Fibroblast of upper back skin (primary cell): ENCODE data around the gene MAGI3.
"Not testable (repeated sequence)": the region's sequence is repeated elsewhere in the genome, so short reads cannot be mapped to it uniquely, and the experiment has no call there.

Experiments used
- DNase-seq: peaks from one replicate; pipeline ENCODE4 v3.0.0-alpha.2; 2013

The MAGI3 gene

GRCh38 chr1:113519556-113519955, 129.2 kb downstream of the MAGI3 start:
- DNase-seq, result peak; percentile 55

- DNase-seq, result peak; percentile 19
Observed at GRCh38 chr1:113530021-113530420, 139.7 kb downstream of the MAGI3 start.

DNA sequence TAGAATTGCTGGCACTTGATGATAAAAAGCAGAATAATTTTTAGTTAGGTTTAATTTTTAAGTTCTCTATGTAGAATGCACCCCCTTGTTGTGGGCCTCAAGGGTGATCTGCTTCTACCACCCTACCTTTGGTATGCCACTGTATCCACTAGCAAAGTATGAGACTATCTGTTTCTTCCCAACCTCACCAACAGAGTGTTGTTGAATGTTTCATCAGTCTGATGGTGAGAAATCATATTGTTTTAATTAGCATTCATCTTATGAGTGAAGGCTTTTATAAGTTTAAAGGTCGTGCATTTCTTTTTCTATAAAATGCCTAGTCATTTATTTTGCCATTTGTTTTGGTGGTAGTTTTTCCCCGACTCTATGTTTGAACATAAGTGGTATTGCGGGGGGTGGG, 141.0 kb downstream of the MAGI3 start:
- peak; percentile 65 for DNase-seq

- no peak for DNase-seq
Observed at GRCh38 chr1:113533061-113533460, 142.7 kb downstream of the MAGI3 start.

DNA sequence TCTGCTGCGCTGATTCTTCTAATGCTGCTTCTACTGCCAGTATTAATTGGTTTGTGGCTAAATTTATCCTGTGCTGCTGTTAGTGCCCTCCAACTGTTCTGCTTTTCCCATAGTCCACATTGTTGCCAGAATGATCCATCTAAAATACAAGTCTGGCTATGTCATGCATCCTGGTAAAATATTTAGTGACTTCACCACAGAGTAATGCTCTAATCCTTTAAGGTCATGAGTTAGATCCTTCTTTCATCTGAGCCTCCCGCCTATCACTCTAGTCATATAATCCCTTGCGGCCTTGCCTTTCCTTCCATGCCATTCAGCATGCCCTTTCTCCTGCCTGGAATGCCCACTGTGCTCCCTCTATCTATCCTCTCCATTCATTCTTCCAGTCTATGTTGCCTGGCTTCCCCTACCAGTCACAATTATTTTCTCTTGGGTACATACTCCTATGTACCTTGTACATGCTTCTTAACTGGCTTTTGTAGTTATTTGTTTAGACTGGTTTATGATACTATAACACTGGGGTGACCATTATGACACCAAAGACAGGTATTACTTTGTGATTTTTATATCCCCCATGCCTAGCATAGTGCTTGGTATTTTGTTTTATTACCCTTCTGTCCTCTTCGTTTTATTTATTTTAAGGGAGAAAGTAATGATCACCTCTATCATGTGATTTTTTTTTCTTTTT, 144.0 kb downstream of the MAGI3 start:
- DNase-seq, result peak; percentile 90

DNA sequence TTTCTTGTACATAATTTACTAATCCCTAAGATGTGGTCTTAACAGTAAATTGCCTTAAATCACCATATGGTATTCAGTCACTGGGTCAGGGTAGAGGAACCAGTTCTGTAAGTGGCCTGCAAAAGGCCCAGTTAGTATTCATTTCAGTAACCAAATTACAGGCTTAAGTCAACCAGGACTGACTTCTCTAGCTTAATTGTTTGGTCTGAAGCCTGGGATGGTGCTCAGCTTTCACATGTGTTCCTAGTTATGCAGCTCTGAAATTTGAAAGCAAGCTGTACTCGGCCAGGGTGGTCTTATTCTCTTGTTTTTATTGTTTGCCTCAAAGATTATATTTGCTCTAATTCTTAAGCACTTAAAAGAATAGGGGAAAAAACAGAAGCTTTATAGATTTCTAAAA, 144.6 kb downstream of the MAGI3 start:
- DNase-seq, result peak; percentile 69

DNA sequence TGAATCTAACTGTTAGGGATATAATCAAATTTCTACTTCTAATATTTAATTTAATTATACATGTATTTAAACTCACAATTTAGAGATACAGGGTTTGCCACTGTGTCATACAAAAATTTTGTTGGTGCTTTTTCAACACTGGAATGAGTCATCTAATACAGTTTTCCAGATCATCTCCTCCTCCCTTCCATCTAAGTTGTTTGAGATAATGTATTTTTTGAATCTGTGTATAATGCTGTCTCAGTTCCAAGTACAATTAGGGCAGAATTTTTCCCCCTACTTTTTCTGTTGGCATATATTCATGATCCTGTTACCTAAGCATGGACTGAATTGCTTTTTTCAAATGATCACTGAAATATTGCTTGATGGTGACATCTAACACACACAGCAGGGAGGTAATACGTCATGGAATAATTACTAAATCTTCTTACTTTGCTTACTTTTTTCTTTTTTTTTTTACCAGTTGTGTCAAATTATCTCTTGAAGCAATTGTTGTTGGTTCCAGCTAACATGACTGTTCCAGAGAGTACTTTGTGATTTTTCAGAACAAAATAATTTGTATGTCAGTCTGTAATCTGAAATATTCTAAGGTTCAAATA, 146.0 kb downstream of the MAGI3 start:
- peak; percentile 53 for DNase-seq

DNA sequence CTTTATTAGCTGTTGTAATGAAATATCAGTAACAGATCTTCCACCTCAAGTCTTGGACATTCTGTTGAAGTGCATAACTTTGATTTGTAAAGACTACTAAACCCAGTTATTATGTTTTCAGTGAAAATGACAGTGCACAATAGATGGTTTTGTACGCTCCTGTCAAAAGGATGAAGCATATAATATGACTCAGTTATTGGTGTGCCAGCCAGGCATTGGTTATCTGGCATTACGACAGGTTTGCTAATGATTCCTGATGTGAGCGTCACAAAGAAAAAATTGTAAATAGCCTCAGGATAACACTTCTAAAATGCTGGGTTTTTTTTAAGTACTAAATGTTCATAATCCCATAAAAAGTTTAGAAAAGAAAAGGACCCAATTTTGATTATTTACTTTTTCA, 147.9 kb downstream of the MAGI3 start:
- DNase-seq, result no peak

DNA sequence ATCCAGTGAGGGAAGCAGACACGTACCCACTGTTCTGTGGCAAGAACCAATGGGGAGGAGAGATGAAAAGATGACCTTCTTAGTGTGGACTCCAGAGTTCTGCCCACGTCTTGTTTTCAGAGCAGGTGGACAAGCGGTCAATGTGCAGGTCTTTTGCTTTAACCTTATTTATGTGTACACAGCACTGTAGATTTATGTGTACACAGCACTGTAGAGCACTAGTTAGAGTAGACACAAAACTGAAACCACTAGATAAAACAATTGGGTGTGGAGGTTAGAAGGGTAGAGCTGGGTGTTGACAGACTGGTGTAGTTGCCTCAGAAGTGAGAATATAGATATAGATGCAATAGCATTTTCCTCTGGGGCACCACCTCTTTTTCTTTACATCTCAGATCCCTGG, 150.0 kb downstream of the MAGI3 start:
- DNase-seq, result no peak

DNA sequence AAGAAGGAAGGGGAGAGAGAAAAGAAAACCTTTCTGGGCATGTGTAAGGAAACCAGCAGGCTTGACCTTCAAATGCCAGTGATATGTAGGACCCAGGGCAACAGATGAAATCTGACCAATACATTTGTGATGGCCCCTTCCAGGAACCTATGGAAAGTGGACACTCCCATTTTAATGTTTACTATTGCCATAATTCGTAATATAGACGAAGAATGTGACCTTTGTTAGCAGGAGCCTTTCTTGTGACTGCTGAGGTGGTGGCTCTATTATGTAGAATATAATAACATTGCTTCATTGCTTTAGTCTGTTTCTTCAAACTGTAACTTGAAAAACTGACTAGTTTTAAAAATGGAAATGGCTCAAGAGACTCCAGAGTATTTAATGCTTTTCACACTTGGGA, 150.8 kb downstream of the MAGI3 start:
- no peak for DNase-seq

GRCh38 chr1:113542221-113542701, 151.9 kb downstream of the MAGI3 start:
- DNase-seq, result peak; percentile 91

DNA sequence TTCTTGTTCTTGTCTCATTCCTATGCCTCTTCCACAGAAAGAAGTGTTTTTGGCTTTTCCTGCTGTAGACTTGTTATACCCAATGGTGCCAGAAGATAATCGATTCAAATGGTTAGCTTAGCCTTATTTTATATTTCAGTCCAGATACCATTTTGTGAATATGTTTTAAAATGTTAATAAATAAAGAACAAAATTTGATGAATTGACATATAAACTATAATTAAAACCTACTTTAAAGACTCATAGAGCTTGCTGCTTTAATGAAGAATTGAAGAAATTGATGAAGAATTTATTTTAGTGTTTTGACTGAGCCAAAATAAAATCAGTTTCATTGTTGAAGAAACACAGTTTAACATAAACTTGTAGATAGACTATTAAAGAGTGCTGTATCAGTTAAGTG, 152.8 kb downstream of the MAGI3 start:
- DNase-seq, result no peak

DNA sequence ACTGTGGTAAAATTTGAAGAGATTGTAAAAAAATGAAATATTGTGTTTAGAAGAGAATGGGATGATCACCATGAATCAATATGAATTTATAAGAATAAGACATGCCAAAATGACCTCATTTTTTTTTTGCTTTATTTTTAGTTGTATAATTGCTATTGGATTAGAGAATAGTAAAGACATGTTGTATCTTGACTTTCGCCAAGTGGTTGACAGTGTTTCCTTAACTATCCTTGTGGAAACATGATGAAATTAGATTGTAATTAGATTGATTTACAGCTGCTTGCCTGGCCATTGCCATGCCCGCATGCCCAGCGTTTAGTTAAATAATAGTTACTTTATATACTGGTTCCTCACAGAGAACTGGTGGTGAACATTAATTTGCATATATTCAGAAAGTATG, 154.9 kb downstream of the MAGI3 start:
- DNase-seq, result peak; percentile 24

DNA sequence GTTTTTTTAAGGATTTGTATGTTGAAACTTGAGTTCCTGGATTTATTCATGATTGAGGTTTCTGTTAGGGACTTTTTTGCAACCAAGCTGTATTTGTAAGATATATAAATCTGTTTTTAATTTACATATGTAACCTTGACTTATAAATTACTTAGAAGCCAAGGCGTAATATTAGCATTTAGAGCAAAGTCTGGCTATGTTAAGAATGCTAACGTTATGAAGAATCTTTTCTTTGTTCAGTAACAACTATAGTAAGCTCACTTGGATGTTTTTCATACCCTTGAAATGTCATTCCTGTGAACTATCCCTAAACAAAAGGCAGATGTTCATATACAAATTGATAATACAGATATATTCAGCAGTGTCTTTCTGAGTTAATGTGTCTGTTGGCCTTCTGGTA, 155.3 kb downstream of the MAGI3 start:
- peak; percentile 61 for DNase-seq

GRCh38 chr1:113551728-113552127, 161.4 kb downstream of the MAGI3 start:
- DNase-seq, result no peak

- DNase-seq, result peak; percentile 4
Observed at GRCh38 chr1:113552244-113552643, 161.9 kb downstream of the MAGI3 start.

- no peak for DNase-seq
Observed at GRCh38 chr1:113557187-113557586, 166.9 kb downstream of the MAGI3 start.

- DNase-seq, result no peak
Observed at GRCh38 chr1:113565621-113566020, 175.3 kb downstream of the MAGI3 start.

GRCh38 chr1:113567427-113567826, 177.1 kb downstream of the MAGI3 start:
- DNase-seq, result no peak

DNA sequence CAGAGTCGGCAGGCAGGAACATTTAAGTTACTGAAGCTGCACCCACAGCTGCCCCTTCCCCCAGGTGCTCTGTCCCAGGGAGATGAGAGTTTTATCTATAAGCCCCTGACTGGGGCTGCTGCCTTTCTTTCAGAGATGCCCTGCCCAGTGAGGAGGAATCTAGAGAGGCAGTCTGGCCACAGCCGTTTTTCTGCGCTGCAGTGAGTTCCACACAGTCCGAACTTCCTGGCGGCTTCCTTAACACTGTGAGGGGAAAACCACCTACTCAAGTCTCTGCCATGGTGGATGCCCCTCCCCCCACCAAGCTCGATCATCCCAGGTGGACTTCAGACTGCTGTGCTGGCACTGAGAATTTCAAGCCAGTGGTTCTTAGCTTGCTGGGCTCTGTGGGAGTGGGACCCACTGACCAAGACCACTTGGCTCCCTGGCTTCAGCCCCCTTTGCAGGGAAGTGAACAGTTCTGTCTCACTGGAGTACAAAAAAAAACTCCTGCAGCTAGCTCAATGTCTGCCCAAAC, 185.5 kb downstream of the MAGI3 start:
- not testable (repeated sequence) for DNase-seq

- DNase-seq, result no peak
Observed at GRCh38 chr1:113576271-113576670, 186.0 kb downstream of the MAGI3 start.

DNA sequence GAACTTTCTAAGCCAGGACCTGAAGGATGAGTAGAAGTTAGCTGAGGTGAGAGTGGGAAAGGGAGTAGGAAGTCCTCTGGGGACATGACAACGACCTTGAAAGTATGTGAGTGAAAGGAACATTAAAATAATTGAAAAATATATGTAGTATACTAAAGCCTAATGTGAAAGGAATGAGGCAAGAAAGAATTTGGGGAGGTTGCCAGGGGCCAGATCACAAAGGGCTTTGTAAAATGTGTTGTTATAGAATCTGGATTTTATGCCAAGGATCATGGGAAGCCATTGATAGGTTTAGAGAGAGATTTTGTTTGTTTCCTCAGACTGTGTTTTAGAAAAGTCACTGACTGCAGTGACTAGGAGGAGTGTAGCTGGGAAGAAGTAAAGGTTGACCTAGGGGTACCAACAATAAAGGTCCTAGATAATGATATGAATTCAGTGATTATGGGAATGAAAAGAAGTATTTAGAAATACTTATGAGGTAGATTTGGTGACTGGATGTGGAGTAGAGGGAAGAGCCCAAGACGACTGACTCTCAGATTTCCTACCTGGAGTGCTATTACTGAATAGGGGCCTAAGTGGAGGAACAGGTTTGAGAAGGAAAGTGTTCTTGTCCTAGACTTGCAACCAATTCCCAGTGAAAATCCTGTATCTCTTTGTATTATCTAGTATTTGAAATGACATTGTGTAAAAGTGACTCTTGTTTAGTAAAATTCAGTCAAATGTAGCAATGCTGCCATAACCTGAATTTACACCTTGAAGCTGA, 189.1 kb downstream of the MAGI3 start:
- peak; percentile 58 for DNase-seq

DNA sequence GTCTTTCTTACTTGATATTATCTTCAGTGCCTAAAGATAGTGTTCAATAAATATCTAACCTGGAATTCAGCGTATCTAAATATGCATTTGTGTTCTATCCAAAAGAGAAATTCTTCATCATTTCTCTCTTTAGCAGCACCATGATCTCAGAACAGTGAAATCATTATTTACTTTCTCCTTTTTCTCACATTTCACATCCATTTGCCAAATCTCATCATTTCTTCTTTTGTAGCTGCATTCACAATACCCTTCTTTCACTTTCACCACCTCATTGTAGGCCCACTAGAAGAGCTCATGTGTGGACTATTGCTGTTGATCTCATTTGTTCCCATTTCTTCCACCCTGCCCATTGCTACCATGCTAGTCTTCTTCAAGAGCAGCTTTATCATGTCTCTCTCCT, 191.0 kb downstream of the MAGI3 start:
- no peak for DNase-seq

DNA sequence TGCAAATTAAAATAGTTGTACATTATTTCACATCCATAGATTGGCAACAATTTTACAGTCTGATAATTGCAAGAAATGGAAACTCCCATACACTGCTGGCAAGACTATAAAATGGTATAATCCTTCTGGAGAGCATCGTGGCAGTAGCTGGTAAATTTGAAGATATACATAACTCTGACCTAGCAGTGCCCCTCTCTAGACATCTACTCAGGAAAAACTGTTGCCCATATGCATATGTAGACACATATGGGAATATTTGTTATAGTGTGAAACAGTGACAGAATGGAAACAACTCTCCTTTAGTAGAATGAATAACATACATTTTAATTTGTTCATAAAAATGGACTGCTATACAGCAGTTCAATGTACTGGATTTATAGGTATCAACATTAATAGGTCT, 191.8 kb downstream of the MAGI3 start:
- DNase-seq, result no peak
